H1 (cell line): ENCODE data around the gene MAGI2. TPM values are rescaled to one million over a fixed set of nuclear protein-coding genes. Genes with fewer than 3 reads are reported as not detected.

ENCODE experiments used
- CTCF ChIA-PET: fragments of 300-600 bp; sonication (Branson Sonifier 250); formaldehyde crosslinking; loops from one replicate; lab custom pipeline; 2021; ENCODE audit not compliant: partially characterized antibody; lab: Charles Lee
- POLR2A ChIA-PET: fragments of 300-600 bp; sonication (Branson Sonifier 250); formaldehyde crosslinking; loops from one replicate; lab custom pipeline; 2021; ENCODE audit warnings: inconsistent platforms; ENCODE audit not compliant: partially characterized antibody; lab: Charles Lee
- DNase-seq, 2 experiments: peaks; one replicate each; pipeline versions ENCODE4 v3.0.0 to v3.0.0-alpha.2; 2010 to 2022; ENCODE audit warnings: low spot score in 2 of 2, low read depth in 1 of 2, mixed read lengths in 1 of 2
- FAIRE-seq: peaks from 2 replicates; lab custom pipeline; 2011; peaks lifted over from hg19 to GRCh38; lab: Jason Lieb, UNC
- H2AFZ ChIP-seq: 2 replicates; pipeline ENCODE4 v1.8.1; 2012; ENCODE audit warnings: low read length, inconsistent platforms
- H2AK5ac ChIP-seq: 2 replicates; pipeline ENCODE4 v1.6.1; 2013; ENCODE audit warnings: low read depth, low read length
- H2BK120ac ChIP-seq: replicated peaks from 2 replicates; pipeline ENCODE3; 2013; ENCODE audit warnings: low read depth, low read length, inconsistent platforms
- H2BK12ac ChIP-seq: 2 replicates; pipeline ENCODE4 v1.6.1; 2013; ENCODE audit warnings: low read depth, low read length
- H2BK15ac ChIP-seq: 2 replicates; pipeline ENCODE4 v1.6.1; 2013; ENCODE audit warnings: low read length
- H2BK20ac ChIP-seq: 2 replicates; pipeline ENCODE4 v1.6.1; 2013; ENCODE audit warnings: low read length
- H2BK5ac ChIP-seq: 2 replicates; pipeline ENCODE4 v1.6.1; 2013; ENCODE audit warnings: low read depth, low read length
- H3K14ac ChIP-seq: 2 replicates; pipeline ENCODE4 v1.6.1; 2013; ENCODE audit warnings: inconsistent platforms; ENCODE audit not compliant: insufficient read length
- H3K18ac ChIP-seq: 2 replicates; pipeline ENCODE4 v1.6.1; 2013; ENCODE audit warnings: low read length; ENCODE audit errors: extremely low read depth
- H3K23ac ChIP-seq: 2 replicates; pipeline ENCODE4 v1.6.1; 2013; ENCODE audit warnings: inconsistent platforms; ENCODE audit not compliant: insufficient read length
- H3K23me2 ChIP-seq: 2 replicates; pipeline ENCODE4 v1.6.1; 2013; ENCODE audit warnings: low read depth, low read length
- H3K27ac ChIP-seq: 2 replicates; pipeline ENCODE4 v1.6.1; 2011; ENCODE audit warnings: low read depth, low read length, inconsistent platforms
- H3K27me3 ChIP-seq, 4 experiments: replicated peaks in 1 of 4; 1 replicate in 1 of 4; 2 replicates in 3 of 4; pipeline versions ENCODE4 v1.6.1 to v1.8.1; 2011 to 2013; ENCODE audit warnings: low read length in 3 of 4, mild to moderate bottlenecking in 3 of 4, inconsistent platforms in 2 of 4, mixed read lengths in 2 of 4, moderate library complexity in 1 of 4; ENCODE audit not compliant: control insufficient read depth in 3 of 4, insufficient read depth in 3 of 4; ENCODE audit errors: extremely low read depth in 1 of 4
- H3K36me3 ChIP-seq, 4 experiments: 2 replicates each; pipeline versions ENCODE4 v1.6.1 to v1.8.1; 2011 to 2013; ENCODE audit warnings: mild to moderate bottlenecking in 4 of 4, low read length in 3 of 4, moderate library complexity in 2 of 4, control low read depth in 1 of 4, inconsistent platforms in 1 of 4; ENCODE audit not compliant: insufficient read depth in 4 of 4, control insufficient read depth in 2 of 4
- H3K4ac ChIP-seq: replicated peaks from 2 replicates; pipeline ENCODE3; 2013; ENCODE audit warnings: low read length, low read depth, mixed read lengths, inconsistent platforms; ENCODE audit not compliant: insufficient read length
- H3K4me1 ChIP-seq, 4 experiments: replicated peaks in 1 of 4; 1 replicate in 1 of 4; 2 replicates in 3 of 4; pipeline versions ENCODE4 v1.6.1 to v1.8.1; 2011 to 2013; ENCODE audit warnings: low read length in 3 of 4, inconsistent platforms in 2 of 4, mixed read lengths in 1 of 4; ENCODE audit not compliant: insufficient read depth in 4 of 4, control insufficient read depth in 3 of 4
- H3K4me2 ChIP-seq, 2 experiments: 2 replicates each; pipeline versions ENCODE4 v1.6.1 to v1.8.1; 2011 to 2013; ENCODE audit warnings: low read depth in 2 of 2, low read length in 2 of 2, control low read depth in 1 of 2, inconsistent platforms in 1 of 2, mild to moderate bottlenecking in 1 of 2; ENCODE audit not compliant: insufficient read depth in 1 of 2
- H3K4me3 ChIP-seq, 4 experiments: fragments of 200-600, 300-600 bp in 1 of 4; sonication (generic), shearing (Covaris generic), sonication (Bioruptor Twin) in 1 of 4; 2 replicates each; pipeline versions ENCODE4 v1.5.1 to v1.8.1; 2011 to 2016; ENCODE audit warnings: low read length in 4 of 4, low read depth in 3 of 4, control low read depth in 2 of 4, inconsistent platforms in 2 of 4, mild to moderate bottlenecking in 2 of 4, mixed read lengths in 1 of 4, moderate library complexity in 1 of 4; ENCODE audit not compliant: insufficient read depth in 2 of 4; ENCODE audit errors: extremely low read depth in 1 of 4
- H3K56ac ChIP-seq: replicated peaks from 2 replicates; pipeline ENCODE3; 2013; ENCODE audit warnings: low read depth, mild to moderate bottlenecking, mixed read lengths, low read length, inconsistent platforms; ENCODE audit not compliant: insufficient read length
- H3K79me1 ChIP-seq: 2 replicates; pipeline ENCODE4 v1.6.1; 2013; ENCODE audit warnings: low read depth, low read length, control low read depth
- H3K79me2 ChIP-seq, 2 experiments: 2 replicates each; pipeline versions ENCODE4 v1.6.1 to v1.8.1; 2012 to 2013; ENCODE audit warnings: low read length in 2 of 2, mild to moderate bottlenecking in 2 of 2, inconsistent platforms in 1 of 2; ENCODE audit not compliant: insufficient read depth in 2 of 2, control insufficient read depth in 1 of 2
- H3K9ac ChIP-seq, 4 experiments: replicated peaks in 1 of 4; 1 replicate in 1 of 4; 2 replicates in 3 of 4; pipeline versions ENCODE4 v1.6.1 to v1.8.1; 2011 to 2013; ENCODE audit warnings: low read depth in 3 of 4, low read length in 3 of 4, control low read depth in 2 of 4, mild to moderate bottlenecking in 2 of 4, moderate library complexity in 2 of 4, inconsistent platforms in 1 of 4; ENCODE audit errors: extremely low read depth in 1 of 4
- H3K9me3 ChIP-seq, 2 experiments: 2 replicates each; pipeline versions ENCODE4 v1.6.1 to v1.8.1; 2012 to 2013; ENCODE audit warnings: mild to moderate bottlenecking in 2 of 2, moderate library complexity in 2 of 2, control low read depth in 1 of 2, inconsistent platforms in 1 of 2, low read depth in 1 of 2, low read length in 1 of 2, mixed read lengths in 1 of 2; ENCODE audit not compliant: insufficient read depth in 2 of 2
- H4K20me1 ChIP-seq, 2 experiments: replicated peaks in 1 of 2; 2 replicates each; pipeline versions ENCODE3 to v1.8.1; 2011 to 2013; ENCODE audit warnings: inconsistent platforms in 2 of 2, low read length in 2 of 2, mild to moderate bottlenecking in 1 of 2; ENCODE audit not compliant: insufficient read depth in 2 of 2, control insufficient read depth in 1 of 2
- H4K5ac ChIP-seq: 2 replicates; pipeline ENCODE4 v1.6.1; 2013; ENCODE audit warnings: low read length, low read depth, mixed read lengths, inconsistent platforms; ENCODE audit not compliant: insufficient read length
- H4K8ac ChIP-seq: 2 replicates; pipeline ENCODE4 v1.8.0; 2013; ENCODE audit warnings: mild to moderate bottlenecking, moderate library complexity, low read length, inconsistent platforms; ENCODE audit not compliant: insufficient read depth; ENCODE audit errors: extremely low read depth
- H4K91ac ChIP-seq: replicated peaks from 2 replicates; pipeline ENCODE3; 2013; ENCODE audit warnings: low read length, mixed read lengths, inconsistent platforms; ENCODE audit not compliant: insufficient read length
- CBX8 ChIP-seq: fragments of 300-800, 300-1000 bp; sonication (generic); IDR thresholded peaks from 2 replicates; pipeline ENCODE4 v1.7.1; 2016; ENCODE audit warnings: low read depth, low read length, borderline replicate concordance
- CTBP2 ChIP-seq: IDR thresholded peaks from 2 replicates; pipeline ENCODE4 v1.7.0; 2011; ENCODE audit warnings: borderline replicate concordance, mild to moderate bottlenecking, moderate library complexity, mixed read lengths, low read length; ENCODE audit not compliant: insufficient read depth, insufficient read length
- EP300 ChIP-seq, 2 experiments: IDR thresholded peaks; 1 replicate in 1 of 2; 2 replicates in 1 of 2; pipeline ENCODE4 v1.6.1; 2011 to 2012; ENCODE audit warnings: low read depth in 2 of 2, low read length in 2 of 2, mild to moderate bottlenecking in 2 of 2, borderline replicate concordance in 1 of 2, inconsistent platforms in 1 of 2, moderate library complexity in 1 of 2
- EZH2 ChIP-seq: fragments of 200-600 bp; sonication (generic); IDR thresholded peaks from 2 replicates; pipeline ENCODE4 v1.7.1; 2012; ENCODE audit warnings: low read depth, mild to moderate bottlenecking, moderate library complexity, low read length, inconsistent platforms; ENCODE audit not compliant: severe bottlenecking
- GABPA ChIP-seq: IDR thresholded peaks from 2 replicates; pipeline ENCODE4 v1.6.1; 2011; ENCODE audit warnings: mild to moderate bottlenecking, low read length, moderate library complexity, borderline replicate concordance; ENCODE audit not compliant: insufficient read depth
- JUN ChIP-seq: IDR thresholded peaks from 2 replicates; pipeline ENCODE4 v1.6.1; 2011; ENCODE audit warnings: low read depth, mild to moderate bottlenecking, improper control_type of control experiment, low read length
- JUND ChIP-seq: IDR thresholded peaks from 2 replicates; pipeline ENCODE4 v1.6.1; 2011; ENCODE audit warnings: mild to moderate bottlenecking, improper control_type of control experiment, low read length
- MAX ChIP-seq: IDR thresholded peaks from 2 replicates; pipeline ENCODE4 v1.6.1; 2012; ENCODE audit warnings: inconsistent platforms
- SP2 ChIP-seq: IDR thresholded peaks from 2 replicates; pipeline ENCODE4 v1.6.1; 2012; ENCODE audit warnings: mild to moderate bottlenecking, low read length, inconsistent platforms
- TEAD4 ChIP-seq: IDR thresholded peaks from 2 replicates; pipeline ENCODE4 v1.6.1; 2012; ENCODE audit warnings: low read depth, low read length, inconsistent platforms, mixed read lengths
- WGBS, 2 experiments: shearing (Covaris generic) in 1 of 2; methylation state at CpG; one replicate each; pipeline versions ENCODE4 v1.1.6 to v1.1.7; 2013 to 2015; ENCODE audit warnings: low lambda C conversion rate in 2 of 2, mixed read lengths in 2 of 2, inconsistent platforms in 1 of 2, low coverage in 1 of 2, missing lambda C conversion rate in 1 of 2; ENCODE audit not compliant: insufficient replicate concordance in 2 of 2, insufficient coverage in 1 of 2, insufficient read length in 1 of 2; ENCODE audit errors: extremely low coverage in 1 of 2, missing lambda C conversion rate in 1 of 2; 5-methylcytosine and 5-hydroxymethylcytosine counted together
- polyA plus RNA-seq, 7 experiments: library from polyadenylated mRNA; depleted of rRNA in 3 of 7; stranded (reverse) in 5 of 7; unstranded in 2 of 7; fragments of >200 nt in 5 of 7; fragments of 200-250 nt in 2 of 7; gene quantifications; 1 replicate in 5 of 7; 2 replicates in 1 of 7; 4 replicates in 1 of 7; pipeline versions ENCODE4 v1.2.1 to v1.2.3, GENCODE V29; 2011 to 2013; ENCODE audit warnings: missing spikeins in 2 of 7, mixed read lengths in 2 of 7
- total RNA-seq: library from RNA; stranded (reverse); fragmentation: NEBNext Ultra II Directional; extraction: Animal tissue kit (Norgen Biotek cat#: 25700); gene quantifications from 2 replicates; pipeline ENCODE4 v1.2.1, GENCODE V29; 2021

Gene MAGI2
- total and polyA plus RNA-seq, 2 of the 8 experiments (the other 6 are each of a cell fraction or from before 2014, with no cell fraction given): 6.0 to 27.3 TPM

GRCh38 chr7:78185149-78185745, 1268.2 kb downstream of the MAGI2 start:
- H3K14ac ChIP-seq: no peak overlapping the region
- no peak overlapping the region for H3K4me2 ChIP-seq
- no peak overlapping the region for H4K8ac ChIP-seq
- H3K4me1 ChIP-seq: no peaks in the 10 kb centered on the region
- H2BK12ac ChIP-seq: no peak overlapping the region
- no peak overlapping the region for H3K9ac ChIP-seq
- H3K4me3 ChIP-seq: no peak overlapping the region
- FAIRE-seq: no peak
- H4K20me1 ChIP-seq: no peaks in the 10 kb centered on the region
- 89% methylated on average over 4 of the region's 4 CpGs; no CpG with 5 or more reads in 1 of the 2 experiments for WGBS, 2 experiments
- H2BK20ac ChIP-seq: no peak overlapping the region
- no peak overlapping the region for H4K5ac ChIP-seq
- no peak overlapping the region for H2BK120ac ChIP-seq
- H3K9me3 ChIP-seq: no peaks in the 10 kb centered on the region
- no peak overlapping the region for H4K91ac ChIP-seq
- H3K27me3 ChIP-seq: no peaks in the 10 kb centered on the region
- POLR2A ChIA-PET: no interaction called here
- no peak overlapping the region for H3K27ac ChIP-seq
- H3K23me2 ChIP-seq: no peaks in the 10 kb centered on the region
- H3K36me3 ChIP-seq: no peaks in the 10 kb centered on the region; a peak in 1 of 8 replicates
- no peak overlapping the region for H3K56ac ChIP-seq
- DNase-seq: no peak
- H3K23ac ChIP-seq: no peak overlapping the region
- CTCF ChIA-PET: interaction anchor here (1.6 kb wide), 1 partner anchor 14 kb away, joined by 3 read pairs; no protein-coding TSS in a partner anchor
- no peak overlapping the region for H2AFZ ChIP-seq
- H3K4ac ChIP-seq: no peak overlapping the region
- no peaks in the 10 kb centered on the region for H3K79me1 ChIP-seq
- H3K18ac ChIP-seq: no peak overlapping the region
- H2BK5ac ChIP-seq: no peak overlapping the region
- no peaks in the 10 kb centered on the region for H3K79me2 ChIP-seq
- H2BK15ac ChIP-seq: no peak overlapping the region
- no peak overlapping the region for H2AK5ac ChIP-seq
- TF ChIP-seq GABPA (no peak), JUND (no peak), CTBP2 (no peak), CBX8 (no peak), EZH2 (no peak), SP2 (no peak), TEAD4 (no peak), MAX (no peak), JUN (no peak), EP300 (IDR thresholded peaks at IDR 0.05; ENCODE audit: borderline replicate concordance in 1 of 2, low read depth in 2 of 2, low read length in 2 of 2) (no peak)
